Skin of body (tissue), 2 donors: ENCODE data around the gene NID1. TPM values are rescaled to one million over a fixed set of nuclear protein-coding genes. Genes with fewer than 3 reads are reported as not detected.
"Not testable (repeated sequence)": the region's sequence is repeated elsewhere in the genome, so short reads cannot be mapped to it uniquely, and the experiment has no call there.

Experiments
- DNase-seq: peaks from one replicate; lab custom pipeline; 2025; lab: John Stamatoyannopoulos, UW
- total RNA-seq: library from RNA; depleted of rRNA; stranded (reverse); fragments of >200 nt; gene quantifications from one replicate; pipeline ENCODE4 v1.2.3, GENCODE V29; 2014

Gene NID1
- total RNA-seq, 1 donor from 2014 or later: 85.2 TPM

DNA sequence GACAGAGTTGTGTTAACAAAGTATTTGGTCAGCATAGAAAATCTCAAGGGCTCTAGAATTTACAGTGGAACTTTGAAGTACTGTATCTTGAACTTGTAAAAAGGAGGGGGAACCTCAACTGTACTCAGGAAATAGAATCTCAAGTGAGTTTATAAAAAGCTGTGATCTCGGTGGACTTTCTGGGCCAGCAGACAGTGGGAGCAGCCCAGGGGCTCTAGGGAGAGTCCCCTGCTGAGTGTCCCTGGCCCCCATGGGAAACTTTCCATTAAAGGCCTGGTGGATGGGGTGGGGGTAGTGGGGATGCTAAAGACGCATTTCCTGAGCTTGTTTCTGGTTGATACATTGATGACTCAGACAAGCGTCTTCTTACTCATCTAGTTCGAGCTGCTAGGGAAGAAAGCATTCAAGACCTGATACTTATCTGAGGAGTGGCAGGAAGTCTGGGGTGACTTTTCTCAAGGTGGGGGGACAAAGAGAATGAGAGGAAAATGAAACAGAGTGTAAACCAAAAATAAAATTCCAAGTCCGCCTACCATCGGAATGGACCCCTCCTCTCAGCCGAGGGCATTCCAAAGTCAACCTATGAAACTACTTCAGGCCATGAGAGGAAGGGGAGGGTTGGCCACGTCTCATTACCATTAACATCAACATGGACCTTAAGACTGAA is 65.5 kb downstream of the NID1 start:
- no peak for DNase-seq

DNA sequence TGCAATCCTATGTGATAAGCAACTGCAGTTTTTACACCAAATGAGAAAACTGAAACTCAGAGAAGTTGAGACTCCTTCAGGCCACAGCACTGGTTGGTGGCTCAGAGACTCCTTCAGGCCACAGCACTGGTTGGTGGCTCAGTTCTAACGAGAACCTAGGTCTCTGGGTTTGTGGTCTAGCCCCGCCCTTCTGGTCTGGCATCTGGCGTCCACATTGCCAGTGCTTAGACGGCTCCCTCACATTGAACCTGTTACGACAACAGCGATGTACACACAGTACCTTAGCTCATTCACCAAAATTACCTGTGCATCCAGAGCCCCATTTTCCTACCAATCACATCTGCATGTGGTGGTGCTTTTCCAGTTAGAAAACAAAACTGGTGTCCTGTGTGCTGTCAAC is 66.1 kb downstream of the NID1 start:
- DNase-seq: no peak

DNA sequence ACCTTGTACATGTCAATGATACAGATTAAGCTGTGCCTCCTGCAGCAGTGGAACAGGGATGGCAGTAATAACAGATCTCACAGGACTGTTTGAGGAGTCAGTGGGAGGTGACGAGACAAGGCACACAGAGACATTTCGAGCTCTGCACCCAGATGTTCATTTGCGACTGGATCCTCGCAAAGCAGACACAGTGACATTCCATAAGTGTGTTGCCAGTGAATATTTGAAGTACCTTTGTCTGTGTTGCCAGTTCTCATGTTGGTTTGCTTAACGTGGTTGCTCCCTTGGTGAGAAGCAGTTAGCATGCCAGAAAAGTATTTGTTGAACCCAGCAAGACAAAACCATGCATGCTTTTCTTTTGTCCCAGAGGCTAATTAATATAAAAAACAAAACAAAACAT is 67.0 kb downstream of the NID1 start:
- DNase-seq: no peak

DNA sequence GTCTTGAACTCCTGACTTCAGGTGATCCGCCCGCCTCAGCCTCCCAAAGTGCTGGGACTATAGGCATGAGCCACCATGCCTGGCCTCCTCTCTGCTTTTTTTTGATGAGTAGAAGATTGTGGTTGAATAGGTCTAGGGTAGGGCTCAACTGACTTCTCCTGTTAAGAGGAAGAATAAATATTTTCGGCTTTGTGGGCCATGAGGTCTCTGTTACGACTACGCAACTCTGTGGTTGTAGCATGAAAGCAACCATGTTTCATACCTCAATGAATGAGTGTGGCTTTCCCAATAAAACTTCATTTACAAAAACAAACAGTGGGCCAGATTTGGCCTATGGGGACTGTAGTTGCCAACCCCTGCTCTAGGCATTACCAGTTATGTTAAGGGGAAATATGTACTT is 67.8 kb downstream of the NID1 start:
- DNase-seq: no peak

DNA sequence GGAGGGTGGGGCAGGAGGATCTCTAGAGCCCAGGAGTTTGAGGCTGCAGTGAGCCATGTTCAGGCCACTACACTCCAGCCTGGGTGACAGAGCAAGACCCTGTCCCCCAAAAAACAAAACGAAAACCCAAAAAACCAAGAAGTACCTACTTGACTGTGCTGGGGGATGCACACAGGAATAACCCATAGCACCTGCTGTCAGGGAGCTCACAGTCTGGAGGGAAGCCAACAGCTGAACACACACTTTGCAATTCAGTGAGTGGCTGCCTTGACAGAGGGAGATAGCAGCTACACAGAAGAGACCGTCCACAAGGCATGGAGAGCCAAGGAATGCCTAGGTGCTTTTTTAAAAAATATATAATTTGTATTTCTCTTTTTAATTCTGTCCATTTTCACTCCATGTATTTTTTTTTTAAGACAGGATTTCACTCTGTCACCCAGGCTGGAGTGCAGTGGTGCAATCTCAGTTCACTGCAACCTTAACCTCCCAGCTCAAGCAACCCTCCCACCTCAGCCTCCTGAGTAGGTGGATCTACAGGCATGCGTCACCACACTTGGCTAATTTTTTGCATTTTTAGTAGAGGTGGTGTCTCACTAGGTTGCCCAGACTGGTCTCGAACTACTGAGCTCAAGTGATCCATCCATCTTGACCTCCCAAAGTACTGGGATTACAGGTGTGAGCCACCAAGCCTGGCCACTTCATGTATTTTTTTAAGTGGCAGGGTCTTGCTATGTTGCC is 68.7 kb downstream of the NID1 start:
- DNase-seq: no peak

DNA sequence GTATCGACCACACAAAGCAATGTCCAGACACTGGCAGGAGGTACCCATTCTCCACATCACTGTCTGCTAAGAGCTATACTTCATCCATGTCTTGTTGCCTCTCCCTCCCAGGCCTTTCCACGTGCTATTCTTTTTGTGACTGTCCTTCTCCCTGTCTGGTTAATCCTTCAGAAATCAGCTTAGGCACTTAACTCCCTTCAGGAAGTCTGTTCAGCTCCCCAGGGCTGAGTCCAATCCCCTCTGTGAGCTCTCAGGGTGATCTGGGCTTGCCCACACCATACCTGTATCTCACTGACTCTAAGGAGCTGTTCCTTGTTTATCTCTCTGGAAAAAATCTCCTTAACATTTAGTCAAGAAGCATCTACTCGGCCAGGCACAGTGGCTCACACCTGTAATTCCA is 69.4 kb downstream of the NID1 start:
- no peak for DNase-seq

DNA sequence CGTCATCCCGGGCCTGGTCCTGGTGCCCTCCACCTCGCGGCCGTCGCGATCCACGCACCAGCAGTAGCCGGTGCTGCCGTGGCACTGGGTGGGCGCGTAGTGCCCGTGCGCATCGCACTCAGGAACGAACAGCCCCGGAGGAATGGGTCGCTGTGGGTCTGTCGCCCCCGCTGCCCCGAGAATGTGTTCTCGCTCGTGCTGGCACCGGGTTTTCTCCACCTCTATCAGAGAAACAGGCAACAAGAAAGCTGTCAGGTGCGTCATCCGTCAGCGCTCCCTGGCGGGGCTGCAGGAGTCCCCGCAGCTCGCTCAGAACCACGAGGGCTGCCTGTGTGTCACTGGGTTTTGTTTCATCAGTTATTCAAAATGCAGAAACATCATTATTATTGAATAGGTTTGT is 71.2 kb downstream of the NID1 start:
- no peak for DNase-seq

DNA sequence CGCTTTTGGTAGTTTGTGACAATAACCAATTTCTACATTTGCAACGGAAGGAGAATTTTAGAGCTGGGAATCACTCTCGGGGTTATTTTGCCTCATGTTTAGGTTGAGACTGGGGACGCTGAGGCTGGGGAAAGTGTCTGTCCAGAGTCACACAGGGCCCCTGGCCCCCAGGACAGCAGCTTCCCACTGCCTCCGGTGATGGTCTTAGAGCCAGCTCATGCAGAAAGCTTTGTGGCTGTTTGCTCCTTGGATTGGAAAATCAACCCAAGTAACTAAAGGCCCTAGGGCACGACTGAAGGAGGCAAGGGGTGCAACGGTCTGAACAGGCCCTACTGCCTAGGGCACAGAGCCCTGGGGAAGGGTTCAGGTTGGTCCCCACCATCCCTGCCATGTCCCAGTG is 72.0 kb downstream of the NID1 start:
- no peak for DNase-seq

DNA sequence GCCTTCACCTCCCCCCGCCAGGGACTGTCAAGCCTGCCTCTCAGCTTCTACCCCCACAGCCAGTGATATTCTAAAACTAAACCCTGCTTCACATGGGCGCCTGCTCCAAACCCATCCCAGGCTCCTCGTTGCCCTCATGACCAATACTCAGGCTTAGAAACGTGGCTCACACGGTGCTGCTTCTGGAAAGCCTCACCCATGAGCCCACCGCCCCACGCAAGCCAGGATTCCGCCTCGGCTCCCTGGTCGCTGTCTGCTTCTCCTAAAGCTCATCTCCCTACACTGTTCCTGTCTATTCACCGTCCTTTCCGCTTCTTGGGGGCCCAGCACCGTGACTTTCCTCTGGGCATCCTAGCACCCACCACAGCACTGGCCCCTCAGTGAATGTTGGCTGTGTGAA is 72.5 kb downstream of the NID1 start:
- no peak for DNase-seq

DNA sequence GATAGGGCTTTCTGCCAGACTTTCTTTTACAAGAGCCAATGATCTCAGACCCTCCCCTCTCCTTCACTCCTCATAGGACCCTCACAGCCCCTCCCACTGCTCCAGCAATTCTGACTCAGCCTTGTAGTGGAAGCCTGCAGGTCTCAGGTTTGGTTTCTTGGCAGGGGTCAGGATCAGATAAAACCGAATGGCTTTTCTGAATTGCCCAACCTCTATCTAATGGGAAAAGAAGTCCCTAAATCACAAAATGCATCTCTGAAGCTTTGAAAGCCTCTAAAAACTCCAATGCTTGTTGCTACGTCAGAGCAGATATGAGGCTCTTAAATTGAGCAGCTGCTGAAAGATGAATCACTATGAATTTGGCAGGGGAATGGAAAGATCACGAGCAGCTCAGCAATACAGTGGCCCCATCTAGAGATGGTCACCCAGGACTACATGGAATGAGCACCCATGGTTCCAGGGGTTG is 74.5 kb downstream of the NID1 start:
- no peak for DNase-seq

DNA sequence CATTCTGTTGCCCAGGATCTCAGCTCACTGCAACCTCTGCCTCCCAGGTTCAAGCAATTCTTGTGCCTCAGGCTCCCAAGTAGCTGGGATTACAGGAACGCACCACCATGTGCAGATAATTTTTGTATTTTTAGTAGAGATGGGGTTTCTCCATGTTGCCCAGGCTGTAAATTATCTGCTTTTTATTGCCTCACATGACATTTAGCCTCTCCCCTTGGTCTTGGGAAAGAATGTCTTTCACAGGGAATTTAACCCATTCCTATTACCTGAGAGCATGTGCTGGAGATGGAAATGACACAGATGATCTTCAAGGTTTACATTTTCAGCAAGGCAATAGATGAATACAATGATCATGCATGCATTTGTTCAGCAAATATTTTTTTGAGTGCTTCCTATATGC is 75.8 kb downstream of the NID1 start:
- DNase-seq: no peak

DNA sequence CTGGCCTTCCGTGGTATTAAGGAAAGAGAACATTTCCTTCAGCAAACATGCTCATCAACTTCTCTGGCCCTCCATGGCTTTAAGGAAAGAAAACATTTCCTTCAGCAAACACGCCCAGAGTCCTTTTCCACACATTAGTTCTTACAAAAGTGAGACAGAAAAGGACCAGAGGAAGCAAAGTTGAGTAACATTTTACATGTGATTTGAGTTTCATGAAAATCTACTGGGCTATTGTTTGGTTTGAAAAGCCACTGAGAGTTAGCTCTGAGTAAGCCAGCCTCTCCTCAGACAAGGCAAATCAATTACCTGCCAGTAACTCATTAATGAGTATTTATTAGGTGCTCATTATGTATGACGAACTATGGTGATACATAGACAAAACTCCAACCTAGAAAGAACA is 78.0 kb downstream of the NID1 start:
- no peak for DNase-seq

DNA sequence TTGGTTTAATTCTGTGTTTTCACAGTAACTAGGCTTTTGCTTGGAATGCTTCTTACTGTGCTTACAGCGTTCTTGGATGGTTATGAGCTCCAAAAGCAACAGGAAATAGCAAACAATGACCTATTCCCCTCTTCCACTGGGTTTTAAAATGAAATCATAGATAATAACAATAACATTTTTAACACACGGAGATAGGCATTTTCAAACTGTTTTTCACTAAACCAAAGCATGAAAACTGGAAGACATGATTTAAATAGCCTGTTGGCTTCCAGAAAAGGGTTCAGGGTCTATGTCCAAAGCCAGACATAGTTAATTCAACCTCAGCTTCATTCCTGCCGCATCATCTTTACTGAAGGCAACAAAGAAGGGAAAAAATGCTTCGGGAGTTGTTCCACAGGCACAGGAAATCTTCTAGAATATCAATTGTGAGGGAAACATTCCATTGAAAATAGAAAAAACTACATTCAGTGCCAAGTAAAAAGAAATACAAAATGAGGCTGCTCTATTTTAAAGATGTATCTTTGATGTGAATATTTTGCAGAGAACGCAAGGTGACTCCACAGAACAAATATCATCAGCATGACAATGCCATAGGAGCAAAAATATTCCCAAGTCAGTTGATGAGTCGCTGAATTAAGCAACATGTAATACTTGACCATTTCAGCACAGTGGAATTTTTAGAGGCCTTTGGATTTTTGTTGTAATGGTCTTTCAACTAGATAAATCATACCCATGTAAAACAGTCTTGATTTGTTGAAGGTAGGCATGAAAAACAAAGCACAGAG is 80.7 kb downstream of the NID1 start:
- DNase-seq: peak; percentile 62

DNA sequence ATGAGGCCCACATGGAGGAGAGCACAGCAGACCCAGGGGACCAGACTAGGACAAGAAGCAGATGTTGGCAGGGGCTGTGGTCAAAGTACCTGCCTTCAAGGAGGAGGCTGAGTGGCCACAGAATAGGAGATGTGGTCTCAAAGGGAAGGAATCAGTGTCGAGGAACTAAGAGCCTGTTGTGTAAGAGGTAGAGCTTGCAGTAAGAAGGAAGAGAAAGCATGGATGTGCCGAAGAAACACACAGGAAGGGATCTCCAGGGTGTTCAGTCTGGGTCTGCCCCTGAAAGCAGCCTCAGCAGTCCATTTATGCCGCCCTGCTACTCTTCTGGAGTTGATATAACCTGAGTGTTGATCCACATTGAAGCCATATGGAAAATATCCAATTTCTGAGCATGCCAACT is 83.9 kb downstream of the NID1 start:
- DNase-seq: no peak

DNA sequence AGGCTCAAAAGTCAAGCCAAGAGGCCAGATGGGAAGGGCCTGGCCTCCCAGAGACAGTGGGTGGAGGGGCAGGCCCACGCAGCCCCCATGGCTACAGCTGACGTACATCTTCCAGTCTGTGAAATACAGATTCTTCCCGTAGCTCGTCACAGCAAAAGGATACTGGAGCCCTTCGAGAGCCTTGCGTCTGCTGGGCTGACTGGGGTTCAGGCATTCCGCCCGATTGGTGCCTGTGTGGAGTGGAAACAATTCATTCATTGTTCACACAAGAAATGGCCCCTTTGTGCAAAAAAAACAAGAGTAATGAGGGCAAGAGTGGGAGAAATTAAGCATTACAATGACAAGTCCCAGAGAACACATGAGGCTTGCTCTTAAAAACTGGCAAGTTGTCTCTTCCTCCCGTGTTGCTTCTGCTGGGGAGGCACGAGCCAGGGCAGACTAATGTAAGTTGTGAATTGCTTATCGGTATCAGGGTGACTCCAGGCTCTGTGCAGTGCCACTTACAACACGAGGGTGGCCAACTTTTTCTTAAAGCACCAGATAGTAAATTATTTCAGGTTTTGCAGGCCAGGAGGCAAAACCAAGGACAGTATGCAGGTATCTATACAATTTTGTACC is 85.1 kb downstream of the NID1 start:
- DNase-seq: no peak

DNA sequence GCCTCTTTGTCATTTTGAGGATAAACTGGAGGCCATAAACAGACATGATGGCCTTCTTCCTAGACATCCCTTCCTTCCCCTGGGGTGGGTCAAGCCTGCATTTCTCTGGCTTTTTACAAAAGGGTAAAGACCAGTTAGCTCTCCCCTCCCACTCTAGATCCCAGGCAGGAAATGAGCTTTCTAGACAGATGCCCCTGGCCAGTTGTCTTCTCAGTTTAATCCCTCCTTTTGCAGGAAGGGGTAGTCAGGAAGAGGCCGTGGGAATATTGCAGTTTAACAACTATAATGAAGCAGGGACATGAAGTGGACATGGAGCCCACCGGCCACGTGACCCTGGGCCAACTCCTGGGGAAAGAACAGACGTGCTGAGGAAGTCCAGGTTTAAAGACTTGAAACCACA is 85.7 kb downstream of the NID1 start:
- DNase-seq: no peak

DNA sequence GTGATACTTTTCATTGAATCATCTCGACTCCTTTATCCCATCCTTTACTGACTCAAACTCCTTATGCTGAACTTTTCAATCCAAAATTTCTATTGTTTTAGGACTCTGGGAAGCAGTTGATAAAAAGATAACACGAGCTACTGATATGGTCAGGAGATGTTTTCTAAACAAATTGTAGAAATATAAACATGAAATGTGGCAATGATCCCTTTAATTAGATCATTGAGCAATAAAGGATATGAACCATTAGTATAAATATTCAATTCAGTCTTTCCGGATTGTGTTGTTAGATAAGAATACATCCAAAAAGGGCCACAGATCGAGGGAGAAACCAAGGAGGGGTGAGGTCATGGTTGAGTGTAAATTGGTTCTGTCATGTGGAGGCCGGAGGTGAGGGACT is 88.4 kb downstream of the NID1 start:
- no peak for DNase-seq

DNA sequence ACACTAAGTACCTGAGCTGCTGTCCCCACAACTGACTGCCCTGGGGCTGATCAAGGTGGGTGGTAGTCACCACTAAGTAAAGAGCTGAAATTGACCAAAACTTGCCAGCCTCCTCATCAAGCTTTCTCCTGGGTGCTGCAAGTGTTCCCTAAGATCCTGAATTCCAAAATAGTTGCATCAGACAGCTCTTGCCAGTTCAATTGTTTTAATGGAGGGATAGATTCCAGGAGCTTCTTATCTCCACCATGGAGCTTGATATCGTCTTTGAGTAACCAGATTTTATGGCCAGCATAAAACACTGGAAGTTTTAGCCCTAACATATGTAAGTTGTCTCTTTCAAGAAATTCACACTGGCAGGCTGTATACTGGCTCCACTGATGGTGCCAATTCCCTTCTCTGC is 90.3 kb downstream of the NID1 start:
- no peak for DNase-seq

DNA sequence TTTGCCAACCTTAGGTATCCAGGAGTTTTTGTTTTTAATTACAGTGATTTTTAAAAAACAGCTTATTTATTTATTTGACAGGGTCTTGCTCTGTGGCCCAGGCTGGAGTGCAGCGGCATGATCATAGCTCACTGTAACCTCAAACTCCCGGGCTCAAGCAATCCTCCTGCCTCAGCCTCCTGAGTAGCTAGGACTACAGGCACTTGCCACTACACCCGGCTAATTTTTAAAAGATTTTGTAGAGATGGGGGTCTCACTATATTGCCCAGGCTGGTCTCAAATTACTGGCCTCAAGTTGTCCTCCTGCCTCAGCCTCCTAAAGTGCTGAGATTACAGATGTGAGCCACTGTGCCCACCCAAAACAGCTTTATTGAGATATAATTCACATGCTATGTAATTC is 92.2 kb downstream of the NID1 start:
- not testable (repeated sequence) for DNase-seq

DNA sequence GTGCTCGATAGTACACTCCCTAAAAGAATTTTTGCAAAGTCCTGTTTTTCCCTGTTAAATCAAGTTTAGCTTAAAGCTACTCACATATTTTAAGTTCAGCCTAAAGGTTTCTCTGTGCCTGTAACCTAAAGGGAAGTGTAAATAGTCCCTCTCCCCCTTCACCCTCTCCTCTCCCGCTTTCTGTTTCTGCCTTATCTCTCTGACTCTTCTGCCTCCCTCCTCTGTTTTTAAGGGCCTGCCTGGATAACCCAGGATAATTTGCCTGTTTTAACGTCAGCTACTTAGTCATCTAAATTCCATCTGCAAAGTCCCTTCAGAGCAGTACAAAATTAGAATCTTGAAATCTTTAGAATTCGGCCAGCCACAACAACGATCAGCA is 92.6 kb downstream of the NID1 start:
- DNase-seq: peak; percentile 39

DNA sequence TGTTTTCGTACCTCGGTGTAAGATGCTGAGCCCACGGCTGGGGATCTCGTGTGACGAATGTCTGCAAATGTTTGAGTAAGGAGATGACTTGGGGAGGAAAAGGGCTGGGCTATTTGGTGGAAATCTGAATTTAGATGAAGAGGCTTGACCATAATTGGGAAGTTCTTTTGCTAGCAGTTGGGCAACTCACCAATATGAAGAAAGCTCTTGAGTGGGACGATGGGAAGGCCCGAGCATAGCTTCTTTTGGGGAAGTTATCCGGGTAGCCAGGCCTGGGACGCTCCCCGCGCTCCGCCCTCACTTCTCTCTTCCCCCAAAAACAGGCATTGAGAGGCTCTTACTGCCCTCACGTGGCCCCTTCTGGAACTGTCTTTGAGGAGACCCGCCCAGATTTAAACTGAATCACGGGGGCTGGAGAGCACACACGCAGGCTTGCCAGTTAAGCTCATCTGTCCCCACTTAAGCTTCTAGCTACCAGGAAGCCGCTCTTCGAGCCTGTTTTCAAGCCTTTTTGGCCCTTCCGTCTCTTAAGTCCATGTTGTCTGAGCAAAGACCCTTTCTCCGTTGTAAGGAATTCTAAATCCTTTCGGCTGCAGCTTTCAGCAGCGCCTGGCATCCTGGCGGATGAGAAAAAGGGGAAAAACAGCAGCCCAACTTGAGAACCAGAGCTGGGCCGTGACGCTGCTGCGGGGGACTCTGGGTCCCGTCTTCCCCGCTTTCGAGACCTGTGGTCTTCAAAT is 93.1 kb downstream of the NID1 start:
- DNase-seq: peak; percentile 97
